ENCODE measurements around the gene CCT7.

GRCh38 chr2:73202156-73203054 lies 31.7 kb upstream of the CCT7 start, which contains the start of gene NOTO:
- TF ChIP-seq POLR2A (IDR thresholded peaks at IDR 0.05; ENCODE audit: low read length) (no peak), GATA1 (IDR thresholded peaks at IDR 0.05; ENCODE audit: low read depth, low read length) (no peak)

All from erythroblast (primary cell).